ENCODE measurements around the gene RBP3.

RBP3 gene

DNA sequence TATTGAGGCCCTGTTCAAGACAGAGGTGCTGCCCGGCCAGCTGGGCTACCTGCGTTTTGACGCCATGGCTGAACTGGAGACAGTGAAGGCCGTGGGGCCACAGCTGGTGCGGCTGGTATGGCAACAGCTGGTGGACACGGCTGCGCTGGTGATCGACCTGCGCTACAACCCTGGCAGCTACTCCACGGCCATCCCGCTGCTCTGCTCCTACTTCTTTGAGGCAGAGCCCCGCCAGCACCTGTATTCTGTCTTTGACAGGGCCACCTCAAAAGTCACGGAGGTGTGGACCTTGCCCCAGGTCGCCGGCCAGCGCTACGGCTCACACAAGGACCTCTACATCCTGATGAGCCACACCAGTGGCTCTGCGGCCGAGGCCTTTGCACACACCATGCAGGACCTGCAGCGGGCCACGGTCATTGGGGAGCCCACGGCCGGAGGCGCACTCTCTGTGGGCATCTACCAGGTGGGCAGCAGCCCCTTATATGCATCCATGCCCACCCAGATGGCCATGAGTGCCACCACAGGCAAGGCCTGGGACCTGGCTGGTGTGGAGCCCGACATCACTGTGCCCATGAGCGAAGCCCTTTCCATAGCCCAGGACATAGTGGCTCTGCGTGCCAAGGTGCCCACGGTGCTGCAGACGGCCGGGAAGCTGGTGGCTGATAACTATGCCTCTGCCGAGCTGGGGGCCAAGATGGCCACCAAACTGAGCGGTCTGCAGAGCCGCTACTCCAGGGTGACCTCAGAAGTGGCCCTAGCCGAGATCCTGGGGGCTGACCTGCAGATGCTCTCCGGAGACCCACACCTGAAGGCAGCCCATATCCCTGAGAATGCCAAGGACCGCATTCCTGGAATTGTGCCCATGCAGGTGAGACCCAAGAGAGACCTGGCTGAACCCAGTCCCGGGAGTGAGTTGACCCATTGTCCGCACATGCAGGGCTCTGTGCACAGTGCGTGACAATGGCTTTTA lies 2.8 kb downstream of the RBP3 start:
- TF ChIP-seq GATA3 (IDR thresholded peaks at IDR 0.05; ENCODE audit: low read depth, low read length), result no peak
- no peak for TF ChIP-seq GATA2 (IDR thresholded peaks at IDR 0.05; ENCODE audit: low read depth, low read length)

DNA sequence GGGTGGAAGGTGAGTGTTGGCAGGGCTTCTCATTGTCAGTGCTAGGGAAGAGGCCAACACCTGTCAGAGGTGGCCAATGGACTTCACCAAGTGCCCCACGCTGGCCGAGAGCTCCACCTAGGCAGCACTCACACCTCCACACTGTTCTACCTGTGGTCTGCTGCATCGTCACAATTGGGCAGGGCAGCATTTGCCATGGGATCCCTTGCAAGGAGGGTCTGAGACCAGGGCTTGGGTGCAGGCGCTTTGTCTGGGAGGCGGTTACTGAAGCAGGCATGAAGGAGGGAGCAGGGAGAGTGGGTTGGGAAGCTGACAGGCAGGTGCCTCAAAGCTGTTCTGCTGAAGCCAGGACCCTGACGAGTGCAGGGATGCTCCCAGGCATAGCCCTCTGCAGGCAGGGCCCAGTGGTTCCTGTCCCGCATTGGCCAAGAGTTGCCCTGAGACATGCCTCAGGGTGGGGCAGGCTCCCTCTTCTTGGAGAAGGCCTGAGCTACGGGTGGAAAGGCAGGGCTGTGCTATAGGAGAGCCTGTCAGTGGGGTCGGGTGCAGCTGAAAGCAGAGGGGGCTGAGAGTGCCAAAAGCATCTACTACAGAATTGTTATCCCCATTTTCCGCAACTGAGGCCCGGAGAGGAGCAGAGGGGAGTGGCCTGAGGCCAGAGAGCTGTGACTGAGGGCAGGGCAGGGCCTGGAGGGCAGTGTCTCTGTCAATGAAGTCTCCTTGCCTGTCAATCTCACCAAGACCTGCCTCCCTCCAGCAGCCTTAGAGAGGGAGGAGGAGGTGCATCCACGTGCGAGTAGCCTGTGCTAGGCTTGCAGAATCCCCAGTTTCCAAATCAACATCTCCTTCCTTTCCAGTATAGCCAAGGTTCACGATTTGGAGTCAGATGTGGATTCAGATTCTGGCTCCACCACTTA lies 4.0 kb downstream of the RBP3 start:
- no peak for TF ChIP-seq GATA3 (IDR thresholded peaks at IDR 0.05; ENCODE audit: low read depth, low read length)
- no peak for TF ChIP-seq GATA2 (IDR thresholded peaks at IDR 0.05; ENCODE audit: low read depth, low read length)

DNA sequence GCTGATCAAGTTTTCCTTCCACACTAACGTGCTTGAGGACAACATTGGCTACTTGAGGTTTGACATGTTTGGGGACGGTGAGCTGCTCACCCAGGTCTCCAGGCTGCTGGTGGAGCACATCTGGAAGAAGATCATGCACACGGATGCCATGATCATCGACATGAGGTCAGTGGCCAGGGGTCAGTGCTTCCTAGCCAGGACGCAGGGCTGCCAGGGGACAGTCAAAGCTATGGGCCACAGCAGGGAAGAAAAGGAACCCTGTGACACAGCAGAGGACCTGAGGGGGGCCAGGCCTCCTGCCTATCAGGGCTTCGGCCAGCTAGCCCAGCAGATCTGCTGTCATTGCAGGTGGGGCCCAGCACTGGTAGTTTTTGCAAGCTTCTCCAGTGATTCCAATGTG lies 5.2 kb downstream of the RBP3 start:
- no peak for TF ChIP-seq GATA2 (IDR thresholded peaks at IDR 0.05; ENCODE audit: low read depth, low read length)

DNA sequence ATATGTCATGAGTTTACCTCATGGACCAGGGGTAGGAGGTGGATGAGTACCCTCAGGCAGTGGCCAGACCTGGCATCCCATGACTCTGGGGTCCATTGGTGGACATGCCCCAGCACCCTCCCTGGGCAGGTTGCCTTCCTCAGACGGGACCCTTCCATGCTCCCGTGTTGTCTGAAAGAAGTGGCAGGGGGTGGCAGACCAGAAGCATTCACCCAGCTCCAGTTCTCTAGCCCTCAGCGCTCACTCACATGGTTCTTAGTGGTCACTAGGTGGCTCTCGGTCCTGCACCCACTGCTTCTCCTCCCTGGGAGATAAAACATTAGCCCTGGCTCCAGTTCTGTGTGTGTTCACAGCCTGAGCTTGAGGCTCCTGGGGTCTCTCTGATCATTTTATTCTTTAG lies 6.0 kb downstream of the RBP3 start:
- TF ChIP-seq GATA3 (IDR thresholded peaks at IDR 0.05; ENCODE audit: low read depth, low read length) (no peak), GATA2 (IDR thresholded peaks at IDR 0.05; ENCODE audit: low read depth, low read length) (no peak)

DNA sequence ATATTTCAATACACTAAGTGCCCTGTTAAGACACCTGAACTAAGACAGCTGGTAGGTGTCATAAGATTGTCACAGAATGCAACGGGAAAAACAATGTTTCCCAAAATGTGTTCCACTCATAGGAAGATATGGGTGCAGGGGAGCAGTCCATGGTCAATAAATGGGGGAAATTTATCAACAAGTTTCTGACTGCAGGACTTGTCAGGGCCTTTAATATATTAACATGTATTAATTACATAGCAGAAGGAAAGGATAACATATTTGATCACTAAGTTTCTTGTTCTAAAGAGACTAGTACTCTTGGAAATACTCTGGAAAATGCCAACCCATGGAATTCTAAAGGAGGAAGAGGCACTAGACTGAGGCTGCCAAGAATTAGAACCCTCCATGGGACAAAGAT lies 6.7 kb downstream of the RBP3 start:
- TF ChIP-seq GATA3 (IDR thresholded peaks at IDR 0.05; ENCODE audit: low read depth, low read length), result no peak
- TF ChIP-seq GATA2 (IDR thresholded peaks at IDR 0.05; ENCODE audit: low read depth, low read length), result no peak

DNA sequence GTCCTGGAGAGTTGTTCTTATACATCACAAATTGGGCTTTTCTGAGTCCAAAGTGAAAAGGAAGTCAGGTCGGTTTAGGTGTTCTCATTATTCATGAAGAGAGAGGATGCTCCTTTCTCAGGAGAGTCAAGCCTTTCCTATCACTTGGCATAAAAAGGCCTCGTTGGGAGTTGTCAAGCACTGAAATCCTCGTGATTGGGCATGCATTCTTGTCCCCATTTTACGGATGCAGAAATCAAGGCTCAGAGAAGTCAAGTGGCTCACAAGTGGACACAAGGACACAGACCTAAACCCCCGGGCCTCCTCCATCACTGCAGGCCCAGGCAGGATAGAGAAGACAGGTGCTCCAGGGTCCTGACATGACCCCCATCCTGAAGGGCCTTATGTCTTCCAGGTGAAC lies 8.5 kb downstream of the RBP3 start:
- TF ChIP-seq GATA2 (IDR thresholded peaks at IDR 0.05; ENCODE audit: low read depth, low read length) (no peak), GATA3 (IDR thresholded peaks at IDR 0.05; ENCODE audit: low read depth, low read length) (no peak)

DNA sequence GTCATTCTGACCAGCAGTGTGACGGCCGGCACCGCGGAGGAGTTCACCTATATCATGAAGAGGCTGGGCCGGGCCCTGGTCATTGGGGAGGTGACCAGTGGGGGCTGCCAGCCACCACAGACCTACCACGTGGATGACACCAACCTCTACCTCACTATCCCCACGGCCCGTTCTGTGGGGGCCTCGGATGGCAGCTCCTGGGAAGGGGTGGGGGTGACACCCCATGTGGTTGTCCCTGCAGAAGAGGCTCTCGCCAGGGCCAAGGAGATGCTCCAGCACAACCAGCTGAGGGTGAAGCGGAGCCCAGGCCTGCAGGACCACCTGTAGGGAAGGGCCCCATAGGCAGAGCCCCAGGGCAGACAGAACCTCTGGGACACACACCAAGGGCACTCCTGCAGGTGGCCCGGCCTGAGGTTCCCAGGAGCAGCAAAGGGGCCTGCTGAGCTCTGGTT lies 9.0 kb downstream of the RBP3 start:
- TF ChIP-seq GATA3 (IDR thresholded peaks at IDR 0.05; ENCODE audit: low read depth, low read length) (no peak), GATA2 (IDR thresholded peaks at IDR 0.05; ENCODE audit: low read depth, low read length) (no peak)

DNA sequence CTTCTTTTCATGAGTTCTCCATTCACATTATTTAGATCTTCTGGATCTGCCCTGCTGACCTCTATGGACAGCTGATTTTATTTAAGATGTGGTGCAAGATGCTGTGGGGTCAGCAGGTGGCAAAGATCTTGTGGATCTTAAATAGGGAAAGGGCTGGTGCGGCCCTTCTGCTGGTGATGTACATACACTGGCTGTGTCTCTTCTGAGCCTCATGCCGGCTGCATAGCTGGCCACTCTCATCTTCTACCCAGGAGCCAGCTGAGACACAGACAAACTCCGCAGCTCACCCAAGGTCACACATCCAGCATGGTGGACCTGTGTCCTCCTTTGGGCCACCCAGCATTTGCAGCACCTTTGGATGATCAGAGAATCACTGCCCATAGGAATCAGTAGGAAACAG lies 9.7 kb downstream of the RBP3 start:
- TF ChIP-seq GATA3 (IDR thresholded peaks at IDR 0.05; ENCODE audit: low read depth, low read length), result no peak
- no peak for TF ChIP-seq GATA2 (IDR thresholded peaks at IDR 0.05; ENCODE audit: low read depth, low read length)

DNA sequence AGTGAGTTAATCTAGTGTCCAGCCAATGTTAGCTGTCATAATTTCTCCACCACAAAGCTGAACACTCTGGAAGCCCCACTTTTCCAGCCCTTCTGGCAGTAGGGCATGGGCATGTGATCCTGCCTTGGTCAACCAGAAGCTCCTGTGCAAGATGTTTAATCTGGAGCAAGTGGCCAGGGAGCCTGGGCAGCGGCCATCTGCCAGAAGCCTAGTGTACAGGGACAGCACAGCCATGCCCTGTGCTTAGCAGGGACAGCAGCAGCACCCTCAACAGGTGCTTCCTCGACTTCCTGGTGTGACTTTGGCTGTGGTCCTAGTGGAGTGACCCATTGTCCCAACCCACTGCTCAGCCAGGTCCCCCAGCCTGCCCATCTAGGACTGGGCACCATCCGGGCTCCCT lies 10.3 kb downstream of the RBP3 start:
- TF ChIP-seq GATA2 (IDR thresholded peaks at IDR 0.05; ENCODE audit: low read depth, low read length), result no peak
- TF ChIP-seq GATA3 (IDR thresholded peaks at IDR 0.05; ENCODE audit: low read depth, low read length), result no peak

DNA sequence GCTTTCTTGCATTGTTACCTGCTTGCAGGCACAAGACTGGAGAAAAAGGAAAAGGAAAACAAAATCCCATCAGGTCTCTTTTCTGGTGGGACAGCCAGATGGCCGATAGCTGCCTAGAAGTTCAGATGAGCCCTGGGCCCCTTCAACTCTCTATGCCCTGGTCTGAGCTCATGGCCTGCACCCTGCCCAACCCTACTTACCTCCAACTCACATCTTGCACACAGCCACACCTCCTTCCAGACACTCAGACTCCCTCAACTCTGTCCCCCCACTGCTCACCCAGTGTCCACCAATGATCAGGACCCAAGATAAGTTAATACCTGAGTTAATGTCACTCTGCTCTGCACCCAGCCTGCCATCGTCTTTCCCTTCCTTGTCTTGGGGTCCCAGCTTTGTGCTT lies 10.9 kb downstream of the RBP3 start:
- no peak for TF ChIP-seq GATA3 (IDR thresholded peaks at IDR 0.05; ENCODE audit: low read depth, low read length)
- TF ChIP-seq GATA2 (IDR thresholded peaks at IDR 0.05; ENCODE audit: low read depth, low read length), result no peak

DNA sequence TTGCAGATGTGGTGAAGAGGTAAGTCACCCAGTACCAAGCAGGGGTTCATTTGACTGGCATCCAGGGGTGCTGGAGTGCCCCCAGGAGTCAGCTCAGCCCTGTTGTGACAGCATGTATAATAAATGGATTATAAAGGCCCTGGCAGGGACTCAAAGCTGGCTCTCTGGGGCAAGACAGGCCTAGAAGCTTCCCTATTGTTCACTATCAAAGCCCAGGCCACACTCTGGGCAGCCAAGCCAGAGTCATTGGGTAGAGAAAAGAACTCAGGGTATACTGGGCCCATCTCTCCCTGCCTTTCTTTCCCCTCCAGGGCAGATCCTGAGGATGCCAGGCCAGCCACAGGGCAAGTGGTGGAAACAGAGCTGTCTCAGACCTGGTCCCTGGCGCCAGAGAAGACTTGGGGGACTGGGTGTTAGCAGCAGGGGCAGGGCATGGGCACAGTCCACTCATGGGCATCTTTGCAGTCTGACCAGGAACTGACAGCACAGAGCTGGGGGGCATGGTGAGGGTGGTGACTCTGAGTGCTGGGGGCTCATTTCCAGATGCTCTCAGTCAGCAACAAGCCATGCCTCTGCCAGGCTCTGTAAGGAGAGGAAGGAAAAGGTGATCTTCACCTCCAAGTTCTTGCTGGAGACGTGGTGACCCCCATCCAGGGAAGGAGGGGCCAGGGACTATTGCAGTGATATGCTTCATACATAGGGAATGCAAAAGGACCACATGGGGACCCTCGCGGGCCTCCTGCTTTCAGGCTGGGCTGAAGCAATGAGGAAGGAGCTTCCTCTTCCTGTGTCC lies 11.7 kb downstream of the RBP3 start:
- TF ChIP-seq GATA2 (IDR thresholded peaks at IDR 0.05; ENCODE audit: low read depth, low read length) (no peak), GATA3 (IDR thresholded peaks at IDR 0.05; ENCODE audit: low read depth, low read length) (no peak)

DNA sequence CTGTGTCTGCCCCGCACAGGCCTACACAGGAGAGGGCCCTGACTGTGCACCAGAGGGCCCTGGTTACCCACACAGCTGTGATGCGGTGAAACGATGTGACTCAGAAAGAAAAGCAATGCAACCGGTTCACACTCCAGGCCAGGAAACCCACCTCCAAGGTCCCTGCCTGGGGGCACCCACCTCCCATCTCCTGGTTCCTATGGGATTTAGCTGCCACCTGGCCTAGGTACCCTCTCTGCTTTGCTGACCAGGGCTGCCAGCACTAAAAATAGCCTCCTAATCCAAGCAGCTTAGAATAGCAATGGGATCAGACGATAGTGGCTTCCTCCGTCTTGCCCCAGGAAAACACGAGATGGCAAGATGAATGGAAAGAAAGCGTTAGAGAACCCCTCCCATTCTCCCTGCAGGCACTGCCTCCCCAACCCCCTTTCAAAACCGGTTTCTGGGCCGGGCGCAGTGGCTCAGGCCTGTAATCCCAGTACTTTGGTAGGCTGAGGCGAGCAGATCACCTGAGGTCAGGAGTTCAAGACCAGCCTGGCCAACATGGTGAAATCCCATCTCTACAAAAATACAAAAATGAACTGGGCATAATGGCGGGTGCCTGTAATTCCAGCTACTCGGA lies 12.4 kb downstream of the RBP3 start:
- TF ChIP-seq GATA3 (IDR thresholded peaks at IDR 0.05; ENCODE audit: low read depth, low read length) (no peak), GATA2 (IDR thresholded peaks at IDR 0.05; ENCODE audit: low read depth, low read length) (no peak)

DNA sequence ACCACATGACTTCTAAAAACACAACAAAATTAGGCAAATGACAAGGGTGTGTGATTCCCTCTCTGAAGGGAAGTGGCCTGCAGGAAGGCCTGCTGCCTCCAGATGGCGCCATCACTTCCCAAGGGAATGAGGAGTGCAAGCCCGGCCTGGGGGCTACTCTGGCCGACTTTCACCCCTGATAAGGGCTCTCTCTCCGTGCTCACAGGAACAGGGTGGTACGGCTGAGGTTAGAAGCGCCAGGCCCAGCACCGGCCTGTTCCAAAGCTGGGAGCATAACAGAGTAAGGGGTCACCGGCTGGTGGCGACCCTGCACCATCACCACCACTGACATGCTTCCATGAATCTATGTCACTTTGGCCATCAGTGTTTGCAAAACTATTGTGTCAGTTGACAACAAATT lies 13.1 kb downstream of the RBP3 start:
- TF ChIP-seq GATA2 (IDR thresholded peaks at IDR 0.05; ENCODE audit: low read depth, low read length) (no peak), GATA3 (IDR thresholded peaks at IDR 0.05; ENCODE audit: low read depth, low read length) (no peak)
